Measurements from ENCODE around the gene VCL.

- TF ChIP-seq BCLAF1 (IDR thresholded peaks at IDR 0.05; ENCODE audit: borderline replicate concordance in 1 of 2, control insufficient read depth in 1 of 2, low read depth in 2 of 2, low read length in 1 of 2) (no peak), YY1 (IDR thresholded peaks at IDR 0.05; ENCODE audit: borderline replicate concordance in 1 of 3, control insufficient read depth in 1 of 3, extremely low read depth in 1 of 3, insufficient read depth in 3 of 3, insufficient read length in 1 of 3, insufficient replicate concordance in 2 of 3, low read depth in 1 of 3, low read length in 2 of 3) (no peak), GATA2 (CRISPR knock-in tag; IDR thresholded peaks at IDR 0.05) (no peak), E2F6 (IDR thresholded peaks at IDR 0.05; ENCODE audit: borderline replicate concordance in 1 of 2, extremely low read depth in 1 of 2, insufficient read depth in 1 of 2, insufficient read length in 1 of 2, low read depth in 1 of 2, low read length in 1 of 2, poor library complexity in 1 of 2, severe bottlenecking in 1 of 2) (no peak), CREM (IDR thresholded peaks at IDR 0.05; ENCODE audit: low read depth) (no peak), ZBTB33 (CRISPR knock-in tag; IDR thresholded peaks at IDR 0.05) (no peak), ARHGAP35 (IDR thresholded peaks at IDR 0.05; ENCODE audit: partially characterized antibody) (no peak), POLR2A (conservative IDR thresholded peaks at IDR 0.05) (no peak), ZNF507 (tag; conservative IDR thresholded peaks at IDR 0.05) (no peak)
- TF ChIP-seq, protein P1, sequence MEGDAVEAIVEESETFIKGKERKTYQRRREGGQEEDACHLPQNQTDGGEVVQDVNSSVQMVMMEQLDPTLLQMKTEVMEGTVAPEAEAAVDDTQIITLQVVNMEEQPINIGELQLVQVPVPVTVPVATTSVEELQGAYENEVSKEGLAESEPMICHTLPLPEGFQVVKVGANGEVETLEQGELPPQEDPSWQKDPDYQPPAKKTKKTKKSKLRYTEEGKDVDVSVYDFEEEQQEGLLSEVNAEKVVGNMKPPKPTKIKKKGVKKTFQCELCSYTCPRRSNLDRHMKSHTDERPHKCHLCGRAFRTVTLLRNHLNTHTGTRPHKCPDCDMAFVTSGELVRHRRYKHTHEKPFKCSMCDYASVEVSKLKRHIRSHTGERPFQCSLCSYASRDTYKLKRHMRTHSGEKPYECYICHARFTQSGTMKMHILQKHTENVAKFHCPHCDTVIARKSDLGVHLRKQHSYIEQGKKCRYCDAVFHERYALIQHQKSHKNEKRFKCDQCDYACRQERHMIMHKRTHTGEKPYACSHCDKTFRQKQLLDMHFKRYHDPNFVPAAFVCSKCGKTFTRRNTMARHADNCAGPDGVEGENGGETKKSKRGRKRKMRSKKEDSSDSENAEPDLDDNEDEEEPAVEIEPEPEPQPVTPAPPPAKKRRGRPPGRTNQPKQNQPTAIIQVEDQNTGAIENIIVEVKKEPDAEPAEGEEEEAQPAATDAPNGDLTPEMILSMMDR (IDR thresholded peaks at IDR 0.05 in 2 of 3, conservative IDR thresholded peaks at IDR 0.05 in 1 of 3; ENCODE audit: insufficient read depth in 2 of 3, low read depth in 1 of 3, low read length in 3 of 3), result no peak
These were observed 78.0 kb downstream of the VCL start for GRCh38 chr10:74075906-74076305.

Data from K562 (cell line).